Bronchial epithelial cell (primary cell): Measurements from ENCODE around the gene NIPBL. TPM values are rescaled to one million over a fixed set of nuclear protein-coding genes. Genes with fewer than 3 reads are reported as not detected.

Experiments used
- DNase-seq: peaks from one replicate; pipeline ENCODE4 v3.0.0-alpha.2; 2010; ENCODE audit warnings: low read depth
- FAIRE-seq: peaks from 2 replicates; lab custom pipeline; 2011; peaks lifted over from hg19 to GRCh38; lab: Jason Lieb, UNC
- H3K27me3 ChIP-seq: 2 replicates; pipeline ENCODE4 v1.5.1; 2011; ENCODE audit warnings: low read length; ENCODE audit not compliant: control insufficient read depth, insufficient read depth
- H3K36me3 ChIP-seq: 2 replicates; pipeline ENCODE4 v1.5.1; 2011; ENCODE audit warnings: low read length; ENCODE audit not compliant: control insufficient read depth, insufficient read depth
- H3K4me3 ChIP-seq: 2 replicates; pipeline ENCODE4 v1.5.1; 2011; ENCODE audit warnings: mild to moderate bottlenecking, low read depth, low read length, control low read depth
- total RNA-seq: library from RNA; depleted of rRNA; stranded (reverse); fragments of >200 nt; gene quantifications from 2 replicates; pipeline ENCODE4 v1.2.1, GENCODE V29; 2014
- TF ChIP-seq, protein P1 (sequence below): IDR thresholded peaks from 2 replicates; pipeline ENCODE4 v1.5.1; 2011; ENCODE audit warnings: mild to moderate bottlenecking, moderate library complexity, low read length, control low read depth, inconsistent platforms; ENCODE audit not compliant: insufficient read depth, severe bottlenecking

NIPBL gene
- total RNA-seq, 1 donor from 2014 or later = 20.0 TPM

DNA sequence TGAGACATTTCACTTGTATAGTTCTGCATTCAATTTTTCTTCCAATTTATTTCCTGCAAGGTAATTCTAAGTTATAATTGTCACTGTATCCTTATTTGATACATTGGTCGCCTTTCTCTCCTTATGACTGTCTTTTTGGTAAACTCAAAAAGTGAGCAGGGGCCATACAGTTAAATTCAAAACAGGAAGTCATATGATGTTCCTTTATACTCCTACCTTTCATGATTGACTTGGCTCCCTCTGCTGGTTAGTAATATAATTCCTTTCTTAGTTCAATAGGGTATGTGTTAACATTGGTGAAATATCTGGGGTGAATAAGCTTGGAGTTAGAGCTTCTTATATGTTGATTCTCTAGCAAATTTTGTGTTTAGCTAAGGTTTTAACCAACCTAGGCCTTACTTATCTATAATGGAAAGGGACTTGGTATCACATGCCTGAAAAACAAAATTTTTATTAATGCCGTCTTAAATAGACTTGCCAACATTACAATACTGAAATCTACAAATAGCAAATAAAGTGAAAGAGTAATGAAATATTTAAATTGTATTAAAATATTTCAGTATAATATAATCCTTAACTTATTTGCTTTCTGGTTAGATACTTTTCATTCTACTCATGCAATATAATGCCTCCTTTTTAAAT lies 6.0 kb upstream of the NIPBL start:
- TF ChIP-seq, protein P1, sequence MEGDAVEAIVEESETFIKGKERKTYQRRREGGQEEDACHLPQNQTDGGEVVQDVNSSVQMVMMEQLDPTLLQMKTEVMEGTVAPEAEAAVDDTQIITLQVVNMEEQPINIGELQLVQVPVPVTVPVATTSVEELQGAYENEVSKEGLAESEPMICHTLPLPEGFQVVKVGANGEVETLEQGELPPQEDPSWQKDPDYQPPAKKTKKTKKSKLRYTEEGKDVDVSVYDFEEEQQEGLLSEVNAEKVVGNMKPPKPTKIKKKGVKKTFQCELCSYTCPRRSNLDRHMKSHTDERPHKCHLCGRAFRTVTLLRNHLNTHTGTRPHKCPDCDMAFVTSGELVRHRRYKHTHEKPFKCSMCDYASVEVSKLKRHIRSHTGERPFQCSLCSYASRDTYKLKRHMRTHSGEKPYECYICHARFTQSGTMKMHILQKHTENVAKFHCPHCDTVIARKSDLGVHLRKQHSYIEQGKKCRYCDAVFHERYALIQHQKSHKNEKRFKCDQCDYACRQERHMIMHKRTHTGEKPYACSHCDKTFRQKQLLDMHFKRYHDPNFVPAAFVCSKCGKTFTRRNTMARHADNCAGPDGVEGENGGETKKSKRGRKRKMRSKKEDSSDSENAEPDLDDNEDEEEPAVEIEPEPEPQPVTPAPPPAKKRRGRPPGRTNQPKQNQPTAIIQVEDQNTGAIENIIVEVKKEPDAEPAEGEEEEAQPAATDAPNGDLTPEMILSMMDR = peak; percentile 45
- no peak for FAIRE-seq
- Histone ChIP-seq H3K4me3 (no peak overlapping the region), H3K36me3 (no peaks in the 10 kb centered on the region), H3K27me3 (no peaks in the 10 kb centered on the region)
- peak; percentile 77 for DNase-seq

DNA sequence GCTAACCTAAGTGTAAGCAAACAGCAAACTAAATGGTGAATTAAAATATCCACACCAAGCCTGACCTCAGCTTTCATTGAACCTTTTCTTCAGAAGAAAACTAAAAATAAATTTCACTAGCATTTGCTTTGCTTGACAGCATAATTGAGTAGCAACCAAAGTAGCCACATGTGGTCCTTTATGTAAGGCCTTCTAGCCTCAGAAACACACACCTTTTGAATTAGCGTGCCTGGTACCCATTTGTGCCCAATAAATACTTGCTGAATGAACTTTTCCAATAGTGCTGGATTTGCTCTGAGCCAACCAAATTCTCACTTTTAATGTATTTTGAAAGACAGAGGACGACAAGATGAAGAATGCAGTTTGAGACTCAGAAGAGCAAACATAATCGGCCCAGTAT lies 2.1 kb upstream of the NIPBL start:
- no peak for FAIRE-seq
- DNase-seq = no peak
- Histone ChIP-seq H3K36me3 (no peaks in the 10 kb centered on the region), H3K4me3 (no peak overlapping the region), H3K27me3 (no peaks in the 10 kb centered on the region)
- TF ChIP-seq, protein P1 = no peak

- Histone ChIP-seq H3K36me3 (no peaks in the 10 kb centered on the region), H3K27me3 (no peaks in the 10 kb centered on the region), H3K4me3 (peak overlapping the region; percentile 94)
- TF ChIP-seq, protein P1 = no peak
- DNase-seq (no peak), FAIRE-seq (no peak)
These were observed 1.3 kb upstream of the NIPBL start for GRCh38 chr5:36875051-36875789.

DNA sequence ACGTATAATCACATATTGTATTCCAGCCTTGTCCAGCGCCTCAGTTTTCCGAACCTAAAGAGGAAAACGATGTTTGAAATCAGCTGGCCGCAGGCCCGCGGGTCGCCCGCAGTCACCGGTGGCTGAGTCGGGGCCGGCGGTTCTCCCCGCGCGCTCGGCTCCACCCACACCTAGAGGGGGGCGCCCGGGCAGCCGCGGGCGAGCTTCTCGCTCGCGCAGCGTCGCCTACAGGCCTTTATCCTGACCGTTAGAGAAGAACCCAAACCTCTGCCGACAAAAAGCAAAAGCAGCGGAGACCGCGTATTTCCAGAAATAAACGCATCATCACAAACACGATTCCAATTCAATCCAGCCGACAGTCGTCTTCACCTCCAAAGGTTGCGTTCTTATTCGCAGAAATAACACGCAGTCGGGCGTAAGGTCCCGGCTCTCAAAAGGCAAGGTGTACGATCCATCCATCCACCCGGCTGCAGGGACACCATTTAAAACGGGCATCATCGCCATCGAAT lies 725 bp upstream of the NIPBL start:
- H3K27me3 ChIP-seq = no peaks in the 10 kb centered on the region
- FAIRE-seq (no peak), DNase-seq (peak; percentile 55)
- H3K36me3 ChIP-seq = no peaks in the 10 kb centered on the region
- H3K4me3 ChIP-seq = peak overlapping the region; percentile 94
- TF ChIP-seq, protein P1 = peak; percentile 67

GRCh38 chr5:36876965-36877666 lies 547 bp downstream of the NIPBL start:
- Histone ChIP-seq H3K27me3 (no peaks in the 10 kb centered on the region), H3K36me3 (no peaks in the 10 kb centered on the region), H3K4me3 (peak overlapping the region; percentile 94)
- DNase-seq (no peak), FAIRE-seq (no peak)
- TF ChIP-seq, protein P1 = no peak
